B cell (primary cell): Measurements from ENCODE around the gene LCN12. TPM values are rescaled to one million over a fixed set of nuclear protein-coding genes. Genes with fewer than 3 reads are reported as not detected.

Experiments used
- ATAC-seq: fragments of 200-7000 bp; cut with Tn5 transposase; one replicate; pipeline ENCODE4 v1.10.0; 2021; ENCODE audit warnings: low read depth, mild to moderate bottlenecking, moderate number of reproducible peaks, moderate library complexity
- CTCF ChIA-PET: fragments of 350-600 bp; sonication (Branson Sonifier 250); formaldehyde crosslinking; loops from one replicate; lab custom pipeline; 2021; ENCODE audit warnings: antibody characterized with exemption, inconsistent platforms; lab: Charles Lee
- POLR2A ChIA-PET: fragments of 350-600 bp; sonication (Branson Sonifier 250); formaldehyde crosslinking; loops from one replicate; lab custom pipeline; 2021; ENCODE audit warnings: antibody characterized with exemption; lab: Charles Lee
- DNase-seq: peaks from one replicate; pipeline ENCODE4 v3.0.0; 2013
- H2AFZ ChIP-seq: 2 replicates; pipeline ENCODE4 v1.6.1; 2012; ENCODE audit warnings: mild to moderate bottlenecking, low read depth, low read length; ENCODE audit not compliant: insufficient read depth, poor library complexity, severe bottlenecking
- H3K27ac ChIP-seq, 2 donors: 1 replicate in 1 of 2; 2 replicates in 1 of 2; pipeline ENCODE4 v1.5.1; 2012 to 2013; ENCODE audit warnings: low read length in 2 of 2, mild to moderate bottlenecking in 2 of 2, moderate library complexity in 1 of 2
- H3K27me3 ChIP-seq, 4 experiments: fragments of 200-600 bp in 1 of 4; sonication (generic) in 1 of 4; replicated peaks in 1 of 4; 1 replicate in 2 of 4; 2 replicates in 2 of 4; pipeline versions ENCODE4 v1.6.1 to v1.7.0; 2013 to 2016; ENCODE audit warnings: low read length in 3 of 4, mild to moderate bottlenecking in 2 of 4, mixed read lengths in 1 of 4, moderate library complexity in 1 of 4; ENCODE audit not compliant: insufficient read depth in 4 of 4, control insufficient read depth in 3 of 4; ENCODE audit errors: control extremely low read depth in 1 of 4
- H3K36me3 ChIP-seq, 2 experiments: replicated peaks in 1 of 2; 1 replicate in 1 of 2; 2 replicates in 1 of 2; pipeline versions ENCODE4 v1.6.1 to v1.7.1; 2013; ENCODE audit warnings: low read length in 1 of 2; ENCODE audit not compliant: insufficient read depth in 2 of 2, control insufficient read depth in 1 of 2; ENCODE audit errors: control extremely low read depth in 1 of 2, extremely low read depth in 1 of 2
- H3K4me1 ChIP-seq, 2 donors: fragments of 200-600 bp in 1 of 2; sonication (generic) in 1 of 2; 1 replicate in 1 of 2; 2 replicates in 1 of 2; pipeline versions ENCODE4 v1.5.1 to v1.6.1; 2013 to 2017; ENCODE audit warnings: low read length in 2 of 2; ENCODE audit not compliant: control insufficient read depth in 2 of 2, insufficient read depth in 2 of 2
- H3K4me2 ChIP-seq: replicated peaks from 2 replicates; pipeline ENCODE3; 2012; ENCODE audit warnings: mild to moderate bottlenecking, low read depth, low read length; ENCODE audit not compliant: poor library complexity, severe bottlenecking
- H3K4me3 ChIP-seq, 5 experiments: fragments of 200-600 bp in 1 of 5; sonication (generic) in 1 of 5; 1 replicate in 3 of 5; 2 replicates in 2 of 5; pipeline versions ENCODE4 v1.5.1 to v1.7.0; 2011 to 2016; ENCODE audit warnings: low read length in 4 of 5, mild to moderate bottlenecking in 4 of 5, low read depth in 2 of 5, control low read depth in 1 of 5, moderate library complexity in 1 of 5; ENCODE audit not compliant: insufficient read depth in 1 of 5; ENCODE audit errors: control extremely low read depth in 1 of 5, extremely low read depth in 1 of 5
- H3K79me2 ChIP-seq: fragments of 200-600 bp; sonication (generic); one replicate; pipeline ENCODE4 v1.6.0; 2016; ENCODE audit warnings: low read length; ENCODE audit not compliant: control insufficient read depth, insufficient read depth
- H3K9ac ChIP-seq: fragments of 200-600 bp; sonication (generic); 2 replicates; pipeline ENCODE4 v1.6.1; 2017; ENCODE audit warnings: mild to moderate bottlenecking, low read length, moderate library complexity
- H3K9me3 ChIP-seq, 3 donors: one replicate each; pipeline versions ENCODE4 v1.6.1 to v1.7.1; 2013; ENCODE audit warnings: low read length in 2 of 3; ENCODE audit not compliant: control insufficient read depth in 2 of 3, insufficient read depth in 1 of 3; ENCODE audit errors: control extremely low read depth in 1 of 3
- H4K20me1 ChIP-seq: 2 replicates; pipeline ENCODE4 v1.6.0; 2012; ENCODE audit warnings: mild to moderate bottlenecking, low read length; ENCODE audit not compliant: insufficient read depth, control insufficient read depth, poor library complexity, severe bottlenecking
- H3K27ac Mint-ChIP-seq: one replicate; pipeline ENCODE4 v1.8.0; 2021; ENCODE audit warnings: mixed read lengths
- H3K27me3 Mint-ChIP-seq: one replicate; pipeline ENCODE4 v1.8.0; 2021; ENCODE audit warnings: mixed read lengths
- H3K4me1 Mint-ChIP-seq: one replicate; pipeline ENCODE4 v1.8.0; 2021; ENCODE audit warnings: mixed read lengths
- H3K4me3 Mint-ChIP-seq: one replicate; pipeline ENCODE4 v1.8.0; 2021; ENCODE audit warnings: mixed read lengths
- H3K9me3 Mint-ChIP-seq: one replicate; pipeline ENCODE4 v1.8.0; 2022; ENCODE audit warnings: mixed read lengths; ENCODE audit not compliant: insufficient read depth
- CTCF ChIP-seq: fragments of 200-600 bp; IDR thresholded peaks from one replicate; pipeline ENCODE4 v1.8.0; 2022; ENCODE audit warnings: antibody characterized with exemption, mild to moderate bottlenecking
- EZH2 ChIP-seq: IDR thresholded peaks from 2 replicates; pipeline ENCODE4 v1.6.1; 2012; ENCODE audit warnings: borderline replicate concordance, low read depth, mild to moderate bottlenecking, moderate library complexity, low read length; ENCODE audit not compliant: insufficient read depth, poor library complexity, severe bottlenecking
- WGBS: methylation state at CpG from one replicate; pipeline ENCODE4 v1.1.5; 2013; ENCODE audit warnings: missing lambda C conversion rate; ENCODE audit not compliant: insufficient coverage; 5-methylcytosine and 5-hydroxymethylcytosine counted together
- intact Hi-C: fragments of 100-400 bp; cut with micrococcal nuclease; formaldehyde crosslinking; loops from one replicate; pipeline ENCODE4 v1.10.0; 2022
- polyA minus RNA-seq: library from RNA; depleted of rRNA, polyadenylated mRNA; stranded (reverse); fragments of >200 nt; gene quantifications from 2 replicates; pipeline ENCODE4 v1.2.3, GENCODE V29; 2012
- polyA plus RNA-seq: library from polyadenylated mRNA; depleted of rRNA; stranded (reverse); fragments of >200 nt; gene quantifications from 2 replicates; pipeline ENCODE4 v1.2.3, GENCODE V29; 2012
- total RNA-seq, 2 donors: library from RNA; stranded (reverse); fragments of 120-200 nt in 1 of 2; gene quantifications; 1 replicate in 1 of 2; 2 replicates in 1 of 2; pipeline versions ENCODE4 v1.2.3 to v1.2.4, GENCODE V29; 2013 to 2022

LCN12 gene
- total RNA-seq (1.9 and 2.6 TPM in 2 replicates), polyA plus RNA-seq (1.5 and 2.4 TPM in 2 replicates), polyA minus RNA-seq (0.43 and 1.7 TPM in 2 replicates)
- total RNA-seq (2013), result 0.19 TPM

GRCh38 chr9:136951541-136952320 is at the start of gene LCN12:
Gene LCN12 (plus strand): TSS chr9:136952273. CDS start chr9:136952328, 55 bp downstream.
- Histone ChIP-seq H4K20me1 (no peaks in the 10 kb centered on the region), H3K4me2 (no peak within 1 kb of the TSS), H3K27me3 (peaks cover 0 to 2% (median 0%) of the 10 kb centered on the region in 4 experiments), H3K9ac (no peak within 1 kb of the TSS), H3K36me3 (no peaks in the 10 kb centered on the region), H3K9me3 (no peaks in the 10 kb centered on the region), H3K4me3 (no peak within 1 kb of the TSS), H3K4me1 (peaks cover 10 to 11% of the 10 kb centered on the region in 2 donors), H3K79me2 (no peaks in the 10 kb centered on the region), H2AFZ (no peak within 1 kb of the TSS), H3K27ac (no peak within 1 kb of the TSS)
- Mint-ChIP-seq H3K4me1 (peaks cover 8% of the 10 kb centered on the region), H3K4me3 (no peak within 1 kb of the TSS), H3K9me3 (no peaks in the 10 kb centered on the region), H3K27me3 (no peaks in the 10 kb centered on the region), H3K27ac (peak within 1 kb of the TSS; percentile 59)
- intact Hi-C loops, result no loop called here
- no peak for ATAC-seq
- 93% methylated on average over 12 of the region's 14 CpGs for WGBS
- TF ChIP-seq EZH2 (no peak), CTCF (no peak)
- DNase-seq, result no peak
- ChIA-PET CTCF (interaction anchor here (0.5 to 1.0 kb wide), 2 partner anchors 83 to 95 kb away, joined by 5 read pairs; no protein-coding TSS in a partner anchor), POLR2A (no interaction called here)
